DMS153 treated with DMSO at 0.1 percent for 48 hours (cell line): Measurements from ENCODE around the gene TRMT61B.

Experiments
- DNase-seq: peaks from one replicate; lab custom pipeline; 2025; ENCODE audit not compliant: unreplicated experiment; lab: John Stamatoyannopoulos, UW

TRMT61B gene

DNA sequence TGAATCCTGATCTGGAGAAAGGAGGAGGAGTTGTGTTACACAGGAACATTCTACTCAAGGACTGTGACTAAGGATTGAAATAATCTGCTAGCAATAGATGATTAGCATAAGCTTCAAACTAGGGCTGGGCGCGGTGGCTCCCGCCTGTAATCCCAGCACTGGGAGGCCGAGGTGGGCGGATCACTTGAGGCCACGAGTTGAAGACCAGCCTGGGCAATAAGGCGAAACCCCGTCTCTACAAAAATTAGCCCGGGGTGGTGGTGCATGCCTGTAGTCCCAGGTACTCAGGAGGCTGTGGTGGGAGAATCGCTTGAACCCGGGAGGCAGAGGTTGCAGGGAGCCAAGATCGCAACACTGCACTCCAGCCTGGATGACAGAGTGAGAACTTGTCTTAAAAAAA lies 1.5 kb downstream of the TRMT61B start:
- no peak for DNase-seq

- DNase-seq, result no peak
Measured at GRCh38 chr2:28855977-28856376, 14.1 kb downstream of the TRMT61B start.

DNA sequence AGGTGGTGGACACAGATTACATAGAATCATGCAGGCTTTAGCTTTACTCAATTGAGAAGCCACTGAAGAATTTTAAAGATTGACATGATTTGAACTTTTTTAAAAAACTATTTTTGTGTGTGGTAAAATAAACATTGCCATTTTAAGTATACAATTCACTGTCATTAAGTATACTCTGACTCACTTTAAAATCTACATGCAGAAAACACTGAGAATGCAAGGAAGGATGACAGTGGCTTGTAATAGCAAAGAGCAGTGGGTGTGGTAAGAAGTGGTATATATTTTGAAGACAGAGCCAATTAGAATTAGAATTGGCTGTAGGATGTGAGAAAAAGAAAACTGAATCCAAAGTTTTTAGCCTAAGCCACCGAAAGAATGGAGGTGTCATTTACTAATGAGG lies 14.9 kb downstream of the TRMT61B start:
- no peak for DNase-seq

DNA sequence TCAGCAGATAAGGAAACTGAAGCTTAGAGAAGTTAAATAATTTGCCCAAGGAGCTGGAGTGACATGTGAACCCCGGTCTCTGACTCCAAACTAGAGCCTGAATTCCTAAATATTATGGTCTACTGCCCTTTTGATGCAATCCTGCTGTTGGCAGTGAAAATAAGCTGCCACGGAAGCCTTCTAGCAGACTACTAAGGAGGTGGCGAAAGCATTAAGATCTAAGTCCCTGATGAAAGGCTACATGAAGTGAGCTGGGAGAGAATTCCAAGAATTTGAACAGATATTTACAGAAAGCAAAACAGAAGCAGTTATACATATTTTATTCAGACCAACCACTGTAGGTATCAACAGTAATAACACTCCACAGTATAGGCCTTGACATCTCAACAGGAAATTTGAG lies 28.1 kb downstream of the TRMT61B start:
- no peak for DNase-seq

DNA sequence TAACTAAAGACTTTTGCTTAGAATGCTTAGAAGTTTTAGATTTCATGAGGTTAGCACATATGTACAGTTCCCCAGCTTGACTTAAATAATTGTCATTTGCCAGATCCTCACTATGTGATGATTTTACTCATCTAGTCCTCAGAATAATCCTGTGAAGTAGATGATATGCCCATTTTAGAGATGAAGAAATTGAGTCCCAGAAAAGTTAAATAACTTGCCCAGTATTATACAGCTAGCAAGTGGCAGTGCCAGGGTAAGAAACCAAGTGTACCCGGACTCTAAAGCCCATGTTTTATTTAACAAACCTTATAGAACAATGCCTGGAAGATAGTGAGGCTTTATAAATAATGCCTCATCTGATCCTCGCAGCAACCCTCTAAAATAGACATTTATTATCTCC lies 31.1 kb downstream of the TRMT61B start:
- no peak for DNase-seq

- no peak for DNase-seq
Measured at GRCh38 chr2:28835781-28836180, 34.3 kb downstream of the TRMT61B start.

GRCh38 chr2:28833740-28834470 lies 36.2 kb downstream of the TRMT61B start:
- DNase-seq, result no peak

- DNase-seq, result no peak
Measured at GRCh38 chr2:28828382-28828781, 41.7 kb downstream of the TRMT61B start.

- no peak for DNase-seq
Measured at GRCh38 chr2:28824870-28825269, 45.2 kb downstream of the TRMT61B start.

DNA sequence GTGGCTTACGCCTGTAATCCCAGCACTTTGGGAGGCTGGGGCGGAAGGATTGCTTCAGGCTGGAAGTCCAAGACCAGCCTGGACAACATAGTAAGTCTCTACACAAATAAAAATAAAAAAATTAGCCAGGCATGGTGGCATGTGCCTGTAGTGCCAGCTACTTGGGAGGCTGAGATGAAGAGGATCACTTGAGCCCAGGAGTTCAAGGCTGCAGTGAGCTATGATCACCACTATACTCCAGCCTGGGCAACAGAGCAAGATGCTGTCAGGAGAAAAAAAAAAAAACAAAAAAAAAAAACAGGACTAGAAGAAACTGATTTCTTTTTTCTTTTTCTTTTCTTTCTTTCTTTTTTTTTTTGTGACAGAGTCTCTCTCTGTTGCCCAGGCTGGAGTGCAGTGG lies 45.9 kb downstream of the TRMT61B start:
- DNase-seq, result no peak

- no peak for DNase-seq
Measured at GRCh38 chr2:28822036-28822435, 48.1 kb downstream of the TRMT61B start.

GRCh38 chr2:28821295-28821958 lies 48.7 kb downstream of the TRMT61B start:
- DNase-seq, result no peak

DNA sequence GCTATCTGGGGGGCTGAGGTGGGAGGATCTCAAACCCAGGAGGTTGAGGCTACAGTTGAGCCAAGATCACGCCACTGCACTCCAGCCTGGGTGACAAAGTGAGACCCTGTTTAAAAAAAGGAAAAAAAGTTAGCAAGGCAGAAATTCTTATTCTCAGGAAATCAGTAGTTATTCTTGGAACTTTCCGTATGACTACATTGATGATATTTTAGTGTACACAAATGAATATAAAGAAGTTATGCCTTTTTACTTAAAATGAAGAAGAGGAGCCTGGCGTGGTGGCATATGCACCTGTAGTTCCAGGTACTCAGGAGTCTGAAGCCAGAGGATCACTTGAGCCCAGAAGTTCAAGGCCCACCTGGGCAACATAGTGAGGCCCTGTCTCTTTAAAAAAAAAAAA lies 52.1 kb downstream of the TRMT61B start:
- no peak for DNase-seq

DNA sequence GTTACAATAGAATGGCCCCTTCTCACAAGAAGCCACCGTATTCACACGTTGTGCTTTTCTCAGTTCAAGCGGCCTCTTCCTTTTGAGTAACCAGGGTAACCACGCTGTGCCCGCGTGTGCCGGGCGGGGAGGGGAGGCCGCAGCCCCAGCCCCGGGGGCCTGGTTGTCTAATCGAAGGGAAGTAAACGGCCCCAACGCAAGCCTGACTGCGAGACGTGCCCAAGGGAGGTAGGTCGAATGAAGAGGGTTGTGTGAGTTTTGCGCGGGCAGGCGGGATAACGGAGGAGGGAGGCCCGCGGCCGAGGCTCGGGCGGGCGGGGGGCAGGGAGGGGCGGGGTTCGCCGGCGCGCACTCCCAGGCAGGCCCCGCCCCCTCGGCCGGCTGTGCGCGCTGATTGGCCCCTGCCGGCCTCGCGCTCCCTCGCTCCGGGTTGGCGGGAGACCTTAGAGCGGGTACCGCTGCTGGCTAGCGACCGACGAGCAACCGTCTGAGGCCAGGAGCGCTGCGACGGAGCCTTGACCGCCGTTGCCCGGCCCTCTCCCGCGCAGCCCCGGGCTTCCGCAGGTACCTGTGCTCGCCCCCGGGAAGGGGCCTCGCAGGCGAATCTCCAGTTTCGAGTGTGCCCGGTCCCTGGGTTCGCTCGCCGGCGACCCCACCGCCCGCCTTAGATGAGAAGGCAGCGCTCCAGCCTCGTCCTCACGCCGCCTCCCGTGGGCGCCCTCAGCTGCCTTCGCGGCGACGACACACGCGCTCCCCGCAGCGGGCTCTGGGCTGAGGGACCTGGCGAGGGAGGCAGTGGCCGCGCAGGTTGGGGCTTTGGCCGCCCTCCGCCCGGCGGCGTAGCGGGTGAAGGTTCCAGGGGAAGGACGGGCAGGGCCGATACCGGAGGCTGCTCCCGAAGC lies 59.5 kb downstream of the TRMT61B start, which contains the start of gene SPDYA:
Gene SPDYA, plus strand, starts transcription at position 451 of the 902 bp plus-strand sequence. CDS start 5,181 bp downstream, outside the sequence.
- peak; percentile 14 for DNase-seq

- no peak for DNase-seq
Measured at GRCh38 chr2:28809927-28810326, 60.2 kb downstream of the TRMT61B start.

- DNase-seq, result no peak
Measured at GRCh38 chr2:28802975-28803429, 67.1 kb downstream of the TRMT61B start.

- DNase-seq, result no peak
Measured at GRCh38 chr2:28801726-28802125, 68.4 kb downstream of the TRMT61B start.
